ENCODE measurements around the gene POLR3H.

Gene POLR3H

DNA sequence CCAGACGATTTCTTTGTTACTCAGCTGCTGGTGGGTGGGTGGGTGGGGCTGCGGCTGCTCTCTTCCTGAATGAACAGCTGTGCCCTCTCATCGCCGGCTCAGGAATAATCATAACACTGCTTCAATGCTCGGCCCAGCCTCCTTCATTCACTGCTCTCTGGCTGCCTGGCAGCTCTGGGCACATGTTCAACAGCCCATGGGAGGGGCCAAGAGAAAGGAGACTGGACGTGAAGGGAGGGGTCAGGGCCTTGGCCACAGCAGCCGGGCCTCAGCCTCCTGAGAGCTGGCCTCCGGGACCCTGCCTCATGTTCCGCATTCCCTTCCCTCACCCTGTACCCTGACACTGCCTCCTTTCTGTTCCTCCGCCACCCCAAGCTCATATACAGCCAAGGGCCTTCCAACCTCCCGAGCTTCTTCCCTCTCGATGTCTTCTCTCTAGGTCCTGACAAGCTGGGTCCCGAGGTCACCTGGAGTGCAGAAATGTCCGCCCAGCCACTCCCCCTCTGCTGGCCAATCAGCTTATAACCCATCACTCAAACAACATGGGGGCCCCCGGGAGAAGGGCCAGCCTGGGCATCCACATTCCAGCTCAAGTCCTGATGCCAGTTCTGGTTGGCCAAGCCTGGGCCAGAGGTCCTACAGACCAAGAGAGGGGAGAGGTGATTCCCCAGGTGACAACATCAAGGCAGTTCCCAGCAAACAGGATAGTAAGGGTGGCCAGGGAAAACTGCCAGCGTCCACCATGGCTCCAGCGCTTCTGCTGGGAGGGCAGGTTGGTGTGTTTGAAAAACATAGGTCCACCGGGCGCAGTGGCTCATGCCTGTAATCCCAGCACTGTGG lies 13.4 kb upstream of the POLR3H start:
- no peak for TF ChIP-seq CTCF (IDR thresholded peaks at IDR 0.05)
- H3K27me3 ChIP-seq, result peaks cover 65% of the 10 kb centered on the region
- no peaks in the 10 kb centered on the region for H3K4me1 ChIP-seq (ENCODE audit: control insufficient read depth in 1 of 2, insufficient read depth in 1 of 2, low read depth in 1 of 2, low read length in 1 of 2)
- H3K36me3 ChIP-seq, result no peaks in the 10 kb centered on the region
- no peak overlapping the region for H3K4me3 ChIP-seq (ENCODE audit: low read depth in 1 of 2, low read length in 1 of 2)
- H3K9me3 ChIP-seq, result no peaks in the 10 kb centered on the region
- no peak overlapping the region for H3K27ac ChIP-seq

- no peaks in the 10 kb centered on the region for H3K4me1 ChIP-seq (ENCODE audit: control insufficient read depth in 1 of 2, insufficient read depth in 1 of 2, low read depth in 1 of 2, low read length in 1 of 2)
- TF ChIP-seq CTCF (IDR thresholded peaks at IDR 0.05), result no peak
- H3K27me3 ChIP-seq, result peaks cover 54% of the 10 kb centered on the region
- no peak overlapping the region for H3K4me3 ChIP-seq (ENCODE audit: low read depth in 1 of 2, low read length in 1 of 2)
- H3K36me3 ChIP-seq, result no peaks in the 10 kb centered on the region
- H3K9me3 ChIP-seq, result no peaks in the 10 kb centered on the region
- H3K27ac ChIP-seq, result no peak overlapping the region
Observed at GRCh38 chr22:41556561-41556960, 12.3 kb upstream of the POLR3H start.

GRCh38 chr22:41555325-41555982 lies 11.2 kb upstream of the POLR3H start:
- H3K27me3 ChIP-seq, result peaks cover 43% of the 10 kb centered on the region
- H3K27ac ChIP-seq, result no peak overlapping the region
- H3K4me1 ChIP-seq (ENCODE audit: control insufficient read depth in 1 of 2, insufficient read depth in 1 of 2, low read depth in 1 of 2, low read length in 1 of 2), result no peaks in the 10 kb centered on the region
- no peaks in the 10 kb centered on the region for H3K9me3 ChIP-seq
- H3K4me3 ChIP-seq (ENCODE audit: low read depth in 1 of 2, low read length in 1 of 2), result no peak overlapping the region
- no peaks in the 10 kb centered on the region for H3K36me3 ChIP-seq
- no peak for TF ChIP-seq CTCF (IDR thresholded peaks at IDR 0.05)

DNA sequence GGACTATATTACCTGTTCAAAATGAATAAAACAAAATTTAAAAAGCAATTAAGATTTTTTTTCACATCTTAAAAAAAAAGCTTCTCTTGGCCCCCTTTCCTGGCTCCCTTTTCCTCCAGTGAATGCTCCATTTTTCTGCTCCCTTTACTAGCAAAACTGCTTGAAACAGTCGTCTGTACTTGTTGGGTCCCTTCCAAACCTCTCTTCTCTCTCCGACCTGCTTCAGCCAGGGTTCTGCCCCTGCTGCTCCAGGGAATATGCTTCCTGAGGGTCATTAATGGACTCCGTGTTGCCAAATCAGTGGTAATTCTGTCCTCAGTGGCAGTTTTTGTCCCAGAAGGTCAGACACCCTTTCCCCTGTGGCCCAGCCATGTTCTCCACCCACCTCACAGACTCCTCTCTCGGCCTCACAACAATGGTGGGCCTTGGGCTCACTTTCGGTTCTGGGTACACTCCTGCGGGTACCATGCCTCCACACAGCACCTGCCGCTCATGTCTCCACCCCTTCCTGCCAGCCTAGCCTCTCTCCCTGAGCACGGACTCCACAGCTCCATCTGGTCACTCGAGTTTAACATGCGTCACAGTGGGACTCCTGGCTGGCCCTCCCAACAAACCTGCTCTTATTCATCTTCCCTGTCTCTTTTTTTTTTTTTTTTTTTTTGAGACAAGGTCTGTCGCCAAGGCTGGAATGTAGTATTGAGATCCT lies 7.8 kb upstream of the POLR3H start:
- Histone ChIP-seq H3K27me3 (peaks cover 11% of the 10 kb centered on the region), H3K36me3 (no peaks in the 10 kb centered on the region), H3K27ac (no peak overlapping the region), H3K4me1 (ENCODE audit: control insufficient read depth in 1 of 2, insufficient read depth in 1 of 2, low read depth in 1 of 2, low read length in 1 of 2) (no peaks in the 10 kb centered on the region), H3K9me3 (no peaks in the 10 kb centered on the region), H3K4me3 (ENCODE audit: low read depth in 1 of 2, low read length in 1 of 2) (no peak overlapping the region)
- no peak for TF ChIP-seq CTCF (IDR thresholded peaks at IDR 0.05)

DNA sequence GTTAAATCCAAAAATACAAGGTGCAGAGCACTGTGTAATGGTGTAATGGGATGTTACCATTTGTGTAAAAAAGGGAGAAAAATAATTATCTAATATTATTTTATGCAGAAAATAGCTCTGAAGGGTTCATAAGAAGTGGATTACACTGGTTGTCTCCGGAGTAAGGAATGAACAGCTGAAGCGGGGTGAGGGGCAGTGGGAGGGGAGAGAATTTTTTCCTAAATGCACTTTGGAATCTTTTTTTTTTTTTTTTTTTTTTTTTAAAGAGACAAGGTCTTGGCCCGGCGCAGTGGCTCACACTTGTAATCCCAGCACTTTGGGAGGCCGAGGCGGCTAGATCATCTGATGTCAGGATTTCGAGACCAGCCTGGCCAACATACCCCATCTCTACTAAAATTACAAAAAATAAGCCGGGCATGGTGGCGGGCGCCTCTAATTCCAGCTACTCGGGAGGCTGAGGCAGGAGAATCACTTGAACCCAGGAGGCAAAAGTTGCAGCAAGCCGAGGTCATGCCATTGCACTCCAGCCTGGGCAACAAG lies 6.8 kb upstream of the POLR3H start:
- Histone ChIP-seq H3K4me3 (ENCODE audit: low read depth in 1 of 2, low read length in 1 of 2) (no peak overlapping the region), H3K36me3 (no peaks in the 10 kb centered on the region), H3K9me3 (no peaks in the 10 kb centered on the region), H3K27me3 (peaks cover under 1% of the 10 kb centered on the region), H3K27ac (no peak overlapping the region), H3K4me1 (ENCODE audit: control insufficient read depth in 1 of 2, insufficient read depth in 1 of 2, low read depth in 1 of 2, low read length in 1 of 2) (no peaks in the 10 kb centered on the region)
- no peak for TF ChIP-seq CTCF (IDR thresholded peaks at IDR 0.05)
